ENCODE results near the gene C12orf75. TPM values are rescaled to one million over a fixed set of nuclear protein-coding genes. Genes with fewer than 3 reads are reported as not detected.
A peak's percentile ranks its signal among the peaks of the same experiment; 100 is the strongest.
"Not testable (repeated sequence)": the region's sequence is repeated elsewhere in the genome, so short reads cannot be mapped to it uniquely, and the experiment has no call there.

The C12orf75 gene
- total RNA-seq, 1 donor from 2014 or later: 94.9 TPM

GRCh38 chr12:105377077-105377476, 46.6 kb downstream of the C12orf75 start:
- DNase-seq (ENCODE audit: low spot score): no peak

GRCh38 chr12:105378911-105379310, 48.4 kb downstream of the C12orf75 start:
- DNase-seq (ENCODE audit: low spot score): no peak

- DNase-seq (ENCODE audit: low spot score): peak; percentile 67
These were observed 52.5 kb downstream of the C12orf75 start for GRCh38 chr12:105382771-105383622.

- no peak for DNase-seq (ENCODE audit: low spot score)
These were observed 53.7 kb downstream of the C12orf75 start for GRCh38 chr12:105384220-105384619.

- DNase-seq (ENCODE audit: low spot score): no peak
These were observed 54.5 kb downstream of the C12orf75 start for GRCh38 chr12:105384916-105385535.

- no peak for DNase-seq (ENCODE audit: low spot score)
These were observed 55.9 kb downstream of the C12orf75 start for GRCh38 chr12:105386431-105386830.

- DNase-seq (ENCODE audit: low spot score): peak; percentile 93
These were observed 60.7 kb downstream of the C12orf75 start for GRCh38 chr12:105391231-105391630.

GRCh38 chr12:105393587-105393986, 63.1 kb downstream of the C12orf75 start:
- DNase-seq (ENCODE audit: low spot score): peak; percentile 78

- no peak for DNase-seq (ENCODE audit: low spot score)
These were observed 65.5 kb downstream of the C12orf75 start for GRCh38 chr12:105396024-105396423.

- DNase-seq (ENCODE audit: low spot score): no peak
These were observed 66.5 kb downstream of the C12orf75 start for GRCh38 chr12:105396983-105397382.

GRCh38 chr12:105398930-105399329, 68.4 kb downstream of the C12orf75 start:
- no peak for DNase-seq (ENCODE audit: low spot score)

GRCh38 chr12:105399428-105400081, 69.1 kb downstream of the C12orf75 start:
- no peak for DNase-seq (ENCODE audit: low spot score)

GRCh38 chr12:105400227-105400626, 69.7 kb downstream of the C12orf75 start:
- DNase-seq (ENCODE audit: low spot score): no peak

- DNase-seq (ENCODE audit: low spot score): no peak
These were observed 70.7 kb downstream of the C12orf75 start for GRCh38 chr12:105401198-105401597.

- no peak for DNase-seq (ENCODE audit: low spot score)
These were observed 71.9 kb downstream of the C12orf75 start for GRCh38 chr12:105402366-105402765.

GRCh38 chr12:105403095-105403494, 72.6 kb downstream of the C12orf75 start:
- no peak for DNase-seq (ENCODE audit: low spot score)

GRCh38 chr12:105404134-105404533, 73.6 kb downstream of the C12orf75 start:
- DNase-seq (ENCODE audit: low spot score): not testable (repeated sequence)

- no peak for DNase-seq (ENCODE audit: low spot score)
These were observed 76.0 kb downstream of the C12orf75 start for GRCh38 chr12:105406497-105406896.

GRCh38 chr12:105409279-105409678, 78.8 kb downstream of the C12orf75 start:
- no peak for DNase-seq (ENCODE audit: low spot score)

- DNase-seq (ENCODE audit: low spot score): peak; percentile 81
These were observed 79.4 kb downstream of the C12orf75 start for GRCh38 chr12:105409801-105410471.

GRCh38 chr12:105413911-105414487, 83.5 kb downstream of the C12orf75 start:
- no peak for DNase-seq (ENCODE audit: low spot score)

- no peak for DNase-seq (ENCODE audit: low spot score)
These were observed 87.2 kb downstream of the C12orf75 start for GRCh38 chr12:105417732-105418131.

All from umbilical cord (tissue), 2 donors.